IPS-NIHi7 (cell line): Measurements from ENCODE around the gene ZNF382.

Source experiments
- DNase-seq: peaks from one replicate; pipeline ENCODE4 v3.0.0; 2012; ENCODE audit warnings: mixed read lengths; ENCODE audit errors: extremely low spot score

The ZNF382 gene

DNA sequence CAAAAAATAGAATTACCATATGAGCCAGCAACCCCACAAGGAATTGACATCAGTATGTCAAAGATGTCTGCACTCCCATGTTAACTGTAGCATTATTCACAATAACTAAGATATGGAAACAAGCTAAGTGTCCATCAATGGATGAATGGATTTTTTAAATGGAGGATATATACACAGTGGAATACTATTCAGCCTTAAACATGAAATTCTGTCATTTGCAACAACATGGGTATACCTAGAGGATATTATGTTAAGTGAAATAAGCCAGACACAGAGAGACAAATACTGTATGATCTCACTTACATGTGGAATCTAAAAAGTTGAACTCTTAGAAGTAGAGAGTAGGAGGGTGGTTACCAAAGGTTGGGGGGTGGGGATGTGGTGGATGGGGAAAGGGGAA, 74.3 kb downstream of the ZNF382 start:
- no peak for DNase-seq
